Inferior parietal cortex (tissue), 1 donor: ENCODE data around the gene SPOCK1.
A peak's percentile ranks its signal among the peaks of the same experiment; 100 is the strongest.
"Not testable (repeated sequence)": the region's sequence is repeated elsewhere in the genome, so short reads cannot be mapped to it uniquely, and the experiment has no call there.

Experiments used
- DNase-seq: peaks from one replicate; pipeline ENCODE4 v3.0.0-alpha.2; 2016; ENCODE audit errors: extremely low spot score

SPOCK1 gene

GRCh38 chr5:137266186-137266585 is 232.9 kb downstream of the SPOCK1 start:
- DNase-seq, result no peak

GRCh38 chr5:137265457-137265856 is 233.7 kb downstream of the SPOCK1 start:
- DNase-seq, result no peak

DNA sequence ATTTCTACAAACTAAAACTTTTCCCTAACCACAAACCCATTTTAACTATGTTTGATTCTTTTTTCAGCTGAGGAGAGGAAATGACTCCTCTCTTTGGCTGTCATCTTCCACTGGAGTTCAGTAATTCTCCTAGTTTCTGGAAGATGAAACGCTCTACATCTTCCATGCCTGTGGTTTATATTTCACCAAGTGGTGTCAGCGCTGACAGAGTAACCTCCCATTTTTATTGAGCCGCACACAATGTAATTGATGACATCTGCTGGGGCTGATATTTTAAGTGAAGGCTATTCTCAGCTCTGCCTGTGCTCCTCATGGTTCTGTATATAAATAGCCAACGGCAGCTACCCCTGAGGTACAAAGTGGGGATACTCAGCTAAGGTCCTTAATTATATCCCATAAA is 234.6 kb downstream of the SPOCK1 start:
- no peak for DNase-seq

- DNase-seq, result no peak
These were observed 235.1 kb downstream of the SPOCK1 start for GRCh38 chr5:137264041-137264440.

DNA sequence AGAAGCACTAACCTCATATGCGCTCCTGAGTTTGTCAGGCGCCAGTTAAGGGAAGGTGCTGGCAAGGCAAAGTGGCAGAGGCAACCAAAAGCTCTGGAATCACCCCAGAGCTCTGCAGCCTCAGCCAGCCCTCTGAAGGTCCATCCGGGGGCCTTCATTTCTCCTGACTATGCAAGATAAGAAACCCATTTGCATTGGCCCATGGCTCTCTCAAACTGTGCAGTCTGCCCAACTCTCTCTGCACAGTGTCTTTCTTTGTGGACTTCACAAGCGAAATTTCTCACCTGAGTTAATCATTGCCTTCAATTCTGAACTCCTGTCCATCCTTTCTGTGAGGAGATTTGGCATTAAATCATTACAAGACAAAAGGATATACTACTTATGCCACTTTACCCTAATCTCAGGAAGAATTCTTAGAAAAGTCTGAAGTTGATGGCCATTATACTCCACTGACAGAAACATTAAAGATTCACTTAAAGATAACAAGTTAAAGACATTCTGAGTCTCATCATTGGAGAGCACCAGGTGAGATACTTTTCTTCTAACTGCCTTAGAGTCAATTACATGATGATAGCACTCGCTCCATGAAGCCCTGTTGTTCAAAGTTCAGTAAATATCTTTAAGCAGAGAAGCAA is 235.6 kb downstream of the SPOCK1 start:
- no peak for DNase-seq

DNA sequence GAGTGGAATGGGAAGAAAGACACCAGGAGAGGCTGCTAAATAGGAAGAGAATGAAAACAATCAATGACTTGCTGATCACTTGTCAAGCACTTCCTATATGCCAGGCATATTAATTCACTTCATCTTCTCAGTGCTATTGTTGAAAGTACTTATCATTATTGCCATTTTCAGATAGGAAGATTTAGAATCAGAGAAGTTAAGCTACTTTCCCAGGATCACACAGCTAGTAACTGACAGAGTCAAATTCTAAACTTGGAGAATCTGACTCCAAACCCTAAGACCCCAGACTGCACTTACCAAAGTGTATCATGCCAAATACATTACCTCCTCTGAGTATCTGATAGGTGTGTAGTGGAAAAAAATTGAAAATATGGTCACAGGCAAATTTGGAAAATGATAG is 236.3 kb downstream of the SPOCK1 start:
- DNase-seq, result no peak

GRCh38 chr5:137260820-137261695 is 238.1 kb downstream of the SPOCK1 start:
- DNase-seq, result no peak

DNA sequence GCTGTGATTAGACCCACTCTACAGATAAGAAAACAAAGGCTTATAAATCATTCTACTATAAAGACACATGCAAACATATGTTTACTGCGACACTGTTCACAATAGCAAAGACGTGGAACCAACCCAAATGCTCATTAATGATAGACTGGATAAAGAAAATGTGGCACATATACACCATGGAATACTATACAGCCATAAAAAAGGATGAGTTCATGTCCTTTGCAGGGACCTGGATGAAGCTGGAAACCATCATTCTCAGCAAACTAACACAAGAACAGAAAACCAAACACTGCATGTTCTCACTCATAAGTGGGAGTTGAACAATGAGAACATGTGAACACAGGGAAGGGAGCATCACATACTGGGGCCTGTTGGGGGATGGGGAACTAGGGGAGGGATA is 240.0 kb downstream of the SPOCK1 start:
- DNase-seq, result not testable (repeated sequence)

GRCh38 chr5:137254119-137255090 is 244.7 kb downstream of the SPOCK1 start:
- DNase-seq, result peak; percentile 77

DNA sequence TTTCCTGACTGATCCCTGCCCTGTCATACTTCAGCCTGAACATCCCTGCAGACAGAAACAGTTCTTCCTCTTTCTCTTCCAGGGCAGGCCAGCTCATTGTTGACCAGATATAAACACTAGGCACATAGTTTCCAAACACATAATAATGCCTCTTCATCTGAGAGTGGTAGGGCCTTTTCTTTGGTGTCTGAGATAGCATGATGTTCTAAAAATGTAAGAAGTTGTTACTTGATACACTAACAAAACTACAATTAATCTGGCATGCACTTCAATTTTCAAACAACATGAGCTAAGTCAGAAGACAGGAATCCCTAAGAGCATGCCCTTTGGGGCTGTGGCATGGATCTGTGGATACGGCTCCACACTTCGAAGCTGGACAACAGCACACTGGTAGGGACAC is 246.6 kb downstream of the SPOCK1 start:
- DNase-seq, result no peak

DNA sequence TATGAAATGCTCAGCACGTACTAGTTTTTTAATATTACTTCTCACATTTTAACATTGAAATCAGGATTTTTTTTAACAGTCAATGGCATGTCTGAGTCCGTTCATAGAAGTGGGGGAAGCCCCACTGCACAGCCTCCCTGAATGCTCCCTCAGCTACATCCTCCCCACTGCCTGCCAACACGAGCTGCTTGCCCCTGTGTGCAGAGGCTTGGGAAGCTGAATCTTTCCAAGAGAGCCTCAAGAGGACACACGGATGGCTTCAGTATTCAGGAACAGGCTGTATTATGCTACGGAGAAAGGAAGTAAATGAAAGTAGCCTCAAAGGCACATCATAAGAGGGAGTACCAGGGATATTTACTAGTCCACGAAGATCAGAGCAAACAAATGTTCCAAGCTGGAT is 248.7 kb downstream of the SPOCK1 start:
- no peak for DNase-seq

- no peak for DNase-seq
These were observed 250.6 kb downstream of the SPOCK1 start for GRCh38 chr5:137248527-137248926.

DNA sequence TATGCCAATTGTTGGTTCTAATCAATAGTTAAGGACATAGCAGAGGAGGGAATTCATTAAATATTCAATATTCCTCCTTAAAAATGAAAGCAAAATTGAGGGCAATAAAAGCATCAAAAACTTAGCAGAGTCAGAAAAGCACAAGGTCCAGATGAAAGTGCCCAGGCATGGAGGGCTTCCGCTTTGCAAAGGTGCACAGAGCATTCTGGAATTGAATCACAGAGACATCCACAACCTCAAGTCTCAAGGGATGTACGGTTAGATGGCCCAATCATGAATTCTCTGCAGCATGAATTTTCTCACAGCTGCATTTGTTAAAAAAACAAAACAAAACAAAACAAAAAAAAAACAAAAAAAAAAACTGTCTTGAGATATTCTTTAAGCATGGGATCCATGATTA is 253.7 kb downstream of the SPOCK1 start:
- DNase-seq, result no peak

DNA sequence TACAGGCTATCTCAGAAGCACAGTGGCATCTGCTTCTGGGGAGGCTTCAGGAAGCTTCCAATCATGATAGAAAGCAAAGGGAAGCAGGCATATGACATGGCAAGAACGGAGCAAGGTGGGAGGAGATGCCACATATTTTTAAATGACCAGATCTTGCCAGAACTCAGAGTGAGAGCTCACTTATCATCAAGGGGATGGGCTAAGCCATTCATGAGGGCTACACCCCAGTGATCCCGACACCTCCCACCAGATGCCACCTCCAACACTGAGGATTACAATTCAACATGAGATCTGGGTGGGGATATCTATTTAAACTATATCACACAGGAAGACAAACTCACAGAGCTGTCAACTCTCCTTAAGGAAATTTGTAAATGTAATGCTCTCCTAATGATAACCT is 258.8 kb downstream of the SPOCK1 start:
- no peak for DNase-seq

GRCh38 chr5:137236849-137237507 is 262.1 kb downstream of the SPOCK1 start:
- DNase-seq, result no peak

DNA sequence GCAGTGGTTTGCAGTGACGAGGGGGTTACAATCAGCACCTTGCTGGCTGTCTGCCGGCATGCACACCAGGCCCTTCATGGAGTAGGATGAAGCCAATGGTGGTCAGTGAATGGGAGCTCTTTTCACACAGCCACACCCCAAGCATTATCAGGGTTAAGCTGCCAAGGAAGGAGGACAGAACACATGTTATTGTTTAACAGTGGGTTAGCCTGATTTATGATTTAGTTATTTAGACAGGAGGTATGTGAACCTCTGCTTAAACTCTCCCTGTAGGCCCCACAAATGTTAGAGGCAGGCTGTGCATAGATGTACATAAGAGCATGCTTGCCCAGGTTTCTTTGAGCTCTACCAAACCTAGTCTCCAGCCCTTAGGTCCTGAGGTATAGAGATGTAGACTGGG is 262.9 kb downstream of the SPOCK1 start:
- DNase-seq, result no peak

DNA sequence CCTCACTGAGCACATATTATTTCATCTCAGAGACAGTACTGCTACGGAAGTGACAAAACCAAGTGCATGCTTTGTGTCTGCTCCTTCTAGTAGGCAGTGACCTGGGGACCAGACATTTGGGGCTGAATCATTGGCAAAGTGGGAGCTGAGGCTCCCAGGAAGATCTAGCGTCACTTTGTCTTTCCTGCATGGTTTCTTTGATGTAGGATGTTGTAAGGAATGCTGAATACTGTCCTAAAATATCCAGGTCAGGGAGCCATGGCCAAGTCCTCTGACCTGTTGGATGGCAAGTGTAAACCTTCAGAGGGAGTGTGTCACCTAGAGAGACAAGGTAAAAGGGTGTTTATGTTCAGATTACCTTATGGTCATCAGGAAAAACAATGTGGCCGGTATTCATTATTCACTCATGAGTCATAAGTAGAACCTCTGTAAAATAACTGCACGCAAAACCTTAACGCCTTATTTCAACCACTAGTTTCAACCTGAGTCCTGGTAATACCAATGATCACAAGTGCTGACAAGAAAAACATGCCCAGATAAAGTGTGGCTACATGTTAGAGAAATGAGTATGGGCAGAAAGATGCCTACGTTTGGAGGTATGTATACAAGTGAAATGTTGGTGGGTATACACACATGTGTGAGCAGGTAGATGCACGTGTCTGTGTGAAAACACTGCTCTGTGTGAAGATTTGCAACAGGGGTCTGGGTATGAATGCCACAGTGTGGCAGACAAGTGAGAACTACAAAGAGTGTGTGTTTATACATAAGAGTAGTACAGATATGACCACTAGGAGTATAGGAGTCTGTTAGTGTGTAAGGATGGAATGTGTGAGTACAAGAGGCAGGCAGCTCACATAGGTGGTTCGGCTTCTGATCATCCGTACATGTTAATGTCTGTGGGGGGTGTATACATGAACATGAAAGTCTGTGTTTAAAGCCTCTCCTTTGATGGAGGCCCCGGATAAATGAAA is 263.9 kb downstream of the SPOCK1 start:
- no peak for DNase-seq

DNA sequence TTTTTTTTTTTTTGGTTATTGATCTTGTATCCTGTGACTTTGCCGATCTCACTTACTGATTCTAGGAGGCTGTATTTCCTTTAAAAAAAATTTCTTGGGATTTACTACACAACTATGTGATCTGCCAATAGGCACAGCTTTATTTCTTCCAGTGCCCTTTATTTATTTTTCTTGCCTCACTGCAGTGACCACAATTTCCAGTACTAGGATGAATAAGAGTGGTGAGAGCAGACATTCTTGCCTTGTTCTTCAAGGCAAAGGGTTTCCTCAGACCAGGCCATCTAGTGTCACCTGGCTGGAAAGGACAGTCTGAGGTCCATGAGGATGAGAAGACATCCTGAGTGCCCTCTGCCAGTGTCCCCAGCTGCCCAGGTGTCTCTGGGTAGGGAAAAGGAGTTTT is 265.4 kb downstream of the SPOCK1 start:
- no peak for DNase-seq

DNA sequence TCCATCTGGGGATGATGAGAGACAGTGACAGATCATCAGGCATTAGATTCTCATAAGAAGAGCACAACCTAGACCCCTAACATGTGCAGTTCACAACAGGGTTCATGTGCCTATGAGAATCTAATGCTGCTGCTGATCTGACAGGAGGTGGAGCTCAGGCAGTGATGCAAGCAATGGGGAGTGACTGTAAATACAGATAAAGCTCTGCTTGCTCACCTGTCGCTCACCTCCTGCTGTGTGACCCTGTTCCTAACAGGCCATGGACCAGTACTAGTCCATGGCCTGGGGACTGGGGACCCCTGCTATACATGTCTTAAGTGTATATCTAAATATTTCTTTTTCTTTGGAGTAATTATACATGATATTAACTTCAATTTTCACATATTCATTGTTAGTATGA is 265.8 kb downstream of the SPOCK1 start:
- DNase-seq, result not testable (repeated sequence)

DNA sequence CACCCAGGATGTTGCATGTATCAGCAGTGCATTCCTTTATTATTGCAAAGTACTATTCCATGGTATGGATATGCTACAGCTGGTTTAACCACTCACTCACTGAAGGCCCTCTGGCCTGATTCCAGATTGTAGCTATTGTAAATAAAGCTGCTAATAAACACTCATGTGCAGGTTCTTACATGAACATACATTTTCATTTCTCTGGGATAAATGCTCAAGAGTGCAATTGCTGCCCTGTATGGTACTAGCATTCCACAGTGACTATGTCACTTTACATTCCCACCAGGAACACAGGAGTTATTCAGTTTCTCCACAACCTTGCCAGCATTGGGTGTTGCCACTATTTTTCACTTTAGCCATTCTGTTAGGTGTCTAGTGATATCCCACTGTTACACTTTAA is 267.6 kb downstream of the SPOCK1 start:
- DNase-seq, result no peak
